PC-3 (cell line): ENCODE data around the gene NTN1.

Source experiments
- CTCF ChIP-seq: fragments of 300-600 bp; sonication (generic); conservative IDR thresholded peaks from 2 replicates; pipeline ENCODE4 v1.5.1; 2017; ENCODE audit warnings: antibody characterized with exemption, low read depth, mild to moderate bottlenecking, low read length
- EZH2 ChIP-seq: fragments of 300-600 bp; sonication (generic); IDR thresholded peaks from one replicate; pipeline ENCODE4 v1.6.1; 2017; ENCODE audit warnings: antibody characterized with exemption, mild to moderate bottlenecking, low read length; ENCODE audit not compliant: unreplicated experiment

- TF ChIP-seq CTCF (no peak), EZH2 (no peak)
These were observed 237.1 kb downstream of the NTN1 start for GRCh38 chr17:9258115-9259015.
